Embryonic facial prominence (tissue), 1 donor: ENCODE data around the gene IMPA2.

ENCODE experiments used
- DNase-seq: peaks from one replicate; pipeline ENCODE4 v3.0.0-alpha.2; 2016; ENCODE audit errors: extremely low spot score

Gene IMPA2

DNA sequence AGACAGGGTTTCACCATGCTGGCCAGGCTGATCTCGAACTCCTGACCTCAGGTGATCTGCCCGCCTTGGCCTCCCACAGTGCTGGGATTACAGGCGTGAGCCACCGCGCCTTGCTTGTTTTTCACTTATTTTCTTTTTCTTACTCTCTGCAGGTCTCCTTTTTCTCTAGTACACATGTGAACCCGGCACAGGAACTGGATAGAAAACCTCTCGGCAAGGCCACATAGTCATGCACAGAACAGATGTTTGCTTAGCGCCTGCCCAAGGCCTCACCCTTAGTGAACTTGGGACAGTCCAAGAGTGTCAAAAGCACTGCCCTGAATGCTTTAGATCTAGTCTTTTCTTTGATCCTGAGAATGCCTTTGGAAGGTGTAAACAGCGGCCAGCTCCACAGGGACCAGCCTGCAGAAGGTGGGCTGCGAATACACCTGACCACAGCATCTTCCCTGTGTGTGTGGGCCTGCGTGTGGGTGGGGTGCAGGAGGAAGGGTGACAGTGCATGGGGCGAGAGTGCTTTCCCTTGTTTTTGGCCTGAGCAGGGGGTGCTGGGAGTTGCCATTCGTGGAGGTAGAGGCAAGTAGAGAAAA, 27.0 kb downstream of the IMPA2 start:
- DNase-seq = no peak

DNA sequence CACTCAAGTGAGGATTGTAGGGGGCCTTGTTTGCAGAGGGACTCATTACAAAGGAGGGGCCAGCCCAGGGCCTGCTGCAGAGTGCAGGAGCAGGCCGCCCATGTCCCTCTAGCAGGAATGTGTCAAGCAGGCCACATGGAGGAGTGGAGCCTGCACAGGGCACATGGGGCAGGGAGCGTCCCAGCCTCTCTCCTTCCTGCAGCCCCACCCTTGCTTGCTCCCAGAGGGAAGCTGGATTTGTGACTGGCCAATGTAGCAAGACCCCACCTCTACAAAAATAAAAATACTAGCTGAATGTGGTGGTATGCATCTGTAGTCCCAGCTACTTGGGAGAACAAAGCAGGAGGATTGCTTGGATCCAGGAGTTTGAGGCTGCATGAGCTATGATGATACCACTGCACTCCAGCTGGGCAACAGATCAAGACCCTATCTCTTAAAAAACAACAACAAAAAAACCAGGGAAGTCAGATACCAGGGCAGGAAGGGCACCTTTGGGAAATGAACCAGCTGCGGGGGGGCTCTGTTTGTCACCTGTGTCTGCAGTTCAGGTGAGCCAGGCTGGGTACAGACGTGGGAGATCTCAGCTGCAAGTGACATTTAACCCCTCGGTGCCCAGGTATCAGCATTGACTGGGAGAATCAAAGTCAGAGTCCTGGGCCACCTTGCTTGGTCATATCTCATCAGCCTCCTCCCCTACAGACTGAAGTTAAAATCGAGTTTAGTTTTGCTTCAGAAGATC, 27.7 kb downstream of the IMPA2 start:
- no peak for DNase-seq

DNA sequence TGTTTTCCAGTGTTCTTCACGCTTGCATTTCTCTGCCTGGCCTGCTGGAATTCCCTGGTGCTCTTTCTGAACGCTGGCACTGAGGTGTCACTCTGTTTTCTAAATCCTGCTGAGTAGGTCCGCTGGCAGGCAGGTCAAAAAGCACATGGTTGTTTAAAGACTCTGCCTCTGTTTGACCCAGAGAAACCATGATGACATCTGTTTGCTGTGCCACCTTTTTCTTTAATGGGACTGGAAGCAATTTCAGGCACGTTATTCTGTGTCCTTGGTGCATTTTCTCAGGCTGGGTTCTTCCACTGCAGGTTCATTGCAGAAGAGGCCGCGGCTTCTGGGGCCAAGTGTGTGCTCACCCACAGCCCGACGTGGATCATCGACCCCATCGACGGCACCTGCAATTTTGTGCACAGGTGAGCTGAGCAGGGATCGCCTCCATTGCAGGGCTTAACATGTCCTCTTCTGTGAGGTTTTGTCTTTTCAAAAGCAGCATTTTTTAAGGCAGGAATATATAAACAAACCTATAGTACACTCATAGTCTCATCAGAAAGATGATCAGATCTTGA, 28.4 kb downstream of the IMPA2 start:
- no peak for DNase-seq

DNA sequence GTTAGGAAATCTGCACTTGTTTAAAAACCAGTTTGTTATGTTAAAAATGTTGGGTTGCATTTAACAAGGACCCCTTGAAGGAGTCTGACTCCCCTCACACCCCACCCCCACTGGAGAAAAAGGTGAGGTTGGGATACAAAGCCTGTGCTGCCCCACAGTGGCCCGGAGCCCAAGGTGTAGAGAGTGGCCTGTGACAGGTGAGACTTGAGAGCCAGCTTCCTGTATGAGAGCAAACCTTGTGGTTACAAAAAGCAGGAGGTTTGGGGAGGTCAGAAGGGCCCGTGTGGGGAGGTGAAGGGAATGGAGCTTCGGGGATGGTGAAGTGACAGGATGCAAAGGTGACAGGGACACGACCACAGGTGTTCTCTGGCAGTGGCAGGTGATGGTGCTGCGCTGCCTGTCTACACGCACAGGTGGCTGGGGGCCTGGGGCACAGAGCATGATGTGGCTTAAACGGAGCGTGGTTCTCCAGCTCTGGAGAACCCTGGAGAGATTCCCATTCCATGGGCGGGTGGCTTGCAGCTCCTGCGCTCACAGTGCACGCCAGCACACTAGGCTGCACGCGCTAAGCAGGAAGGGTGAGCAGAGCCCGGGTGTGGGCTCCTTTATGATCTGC, 29.0 kb downstream of the IMPA2 start:
- no peak for DNase-seq

DNA sequence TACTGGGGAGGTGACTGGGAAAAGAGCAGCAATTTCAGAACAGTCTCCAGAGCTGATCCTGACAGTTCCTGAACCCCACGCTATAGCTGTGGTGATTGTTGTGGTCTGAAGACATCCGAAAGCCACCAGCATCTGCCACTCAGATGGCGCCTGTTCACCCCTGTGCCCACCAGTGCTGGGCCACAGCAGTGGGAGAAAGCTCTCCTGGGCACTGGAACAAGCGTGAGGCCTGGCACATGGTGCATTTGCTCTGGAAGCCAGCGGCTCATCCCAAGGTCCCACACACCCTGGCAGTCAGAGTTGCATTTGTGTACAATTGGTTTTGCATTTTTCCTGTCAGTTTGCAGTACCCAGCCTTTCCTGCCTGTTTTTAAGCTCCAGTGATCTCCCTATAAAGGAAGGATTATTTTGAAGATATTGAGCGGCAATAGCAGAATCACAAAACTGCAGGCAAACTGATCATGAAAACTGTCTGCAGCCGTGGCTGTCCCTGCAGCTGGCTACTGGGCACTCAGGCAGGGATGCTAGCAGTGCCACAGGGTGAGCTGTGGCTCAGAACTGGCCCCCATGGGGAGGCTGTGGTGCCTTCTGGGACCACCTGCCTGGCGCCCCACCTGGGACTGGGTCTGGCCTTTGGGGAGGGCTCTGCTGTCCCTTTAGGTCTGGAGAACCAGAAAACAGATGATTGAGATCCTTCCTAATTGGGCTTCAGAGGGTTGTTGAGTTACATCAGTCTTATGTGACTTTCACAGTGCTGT, 30.1 kb downstream of the IMPA2 start:
- DNase-seq = no peak

DNA sequence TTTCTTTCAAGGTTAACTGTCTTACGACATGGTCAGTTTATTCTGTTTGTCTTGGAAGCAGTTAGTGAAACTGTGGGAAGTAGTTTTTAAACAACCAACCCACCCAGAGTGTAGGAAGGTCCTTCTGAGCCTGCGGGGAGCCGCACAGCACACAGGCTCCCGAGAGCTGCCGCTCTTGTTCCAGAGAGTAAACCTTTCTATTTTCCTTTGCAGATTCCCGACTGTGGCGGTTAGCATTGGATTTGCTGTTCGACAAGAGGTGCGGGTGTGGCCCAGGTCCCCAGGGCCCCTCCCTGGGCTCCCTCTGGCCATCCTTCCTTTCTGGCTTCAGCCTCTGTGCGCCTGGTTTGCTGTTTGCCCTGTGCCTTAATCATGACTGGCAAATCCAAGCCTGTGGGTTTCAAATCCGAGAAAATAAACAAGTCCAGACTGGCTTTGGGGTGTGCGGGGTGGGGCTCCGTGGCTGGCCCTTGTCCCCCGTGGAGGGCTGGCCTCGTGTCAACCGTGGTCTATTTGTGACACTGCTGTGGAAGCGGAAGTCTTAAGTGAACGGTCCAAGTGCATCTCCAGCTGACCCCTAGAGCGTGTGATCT, 30.7 kb downstream of the IMPA2 start:
- DNase-seq = no peak

DNA sequence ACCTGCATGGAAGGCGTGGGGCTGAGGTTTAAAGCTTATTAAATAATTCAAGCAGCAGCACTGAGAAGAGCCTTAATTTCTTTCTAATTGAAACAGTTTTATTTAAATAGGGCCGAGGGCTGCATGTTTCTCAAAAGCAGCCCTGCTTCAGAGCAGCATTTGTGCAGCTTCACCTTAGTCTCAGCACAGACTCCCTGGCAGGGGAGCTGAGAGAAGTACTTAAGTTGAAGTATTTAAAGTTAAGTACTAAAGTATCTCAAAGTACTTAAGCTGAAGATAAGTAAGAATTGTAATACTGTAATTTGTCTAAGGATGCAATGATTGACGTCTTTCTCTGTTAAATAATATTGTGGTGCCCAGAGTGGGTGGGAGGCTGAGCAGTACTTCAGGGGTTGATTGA, 31.4 kb downstream of the IMPA2 start:
- DNase-seq = no peak

DNA sequence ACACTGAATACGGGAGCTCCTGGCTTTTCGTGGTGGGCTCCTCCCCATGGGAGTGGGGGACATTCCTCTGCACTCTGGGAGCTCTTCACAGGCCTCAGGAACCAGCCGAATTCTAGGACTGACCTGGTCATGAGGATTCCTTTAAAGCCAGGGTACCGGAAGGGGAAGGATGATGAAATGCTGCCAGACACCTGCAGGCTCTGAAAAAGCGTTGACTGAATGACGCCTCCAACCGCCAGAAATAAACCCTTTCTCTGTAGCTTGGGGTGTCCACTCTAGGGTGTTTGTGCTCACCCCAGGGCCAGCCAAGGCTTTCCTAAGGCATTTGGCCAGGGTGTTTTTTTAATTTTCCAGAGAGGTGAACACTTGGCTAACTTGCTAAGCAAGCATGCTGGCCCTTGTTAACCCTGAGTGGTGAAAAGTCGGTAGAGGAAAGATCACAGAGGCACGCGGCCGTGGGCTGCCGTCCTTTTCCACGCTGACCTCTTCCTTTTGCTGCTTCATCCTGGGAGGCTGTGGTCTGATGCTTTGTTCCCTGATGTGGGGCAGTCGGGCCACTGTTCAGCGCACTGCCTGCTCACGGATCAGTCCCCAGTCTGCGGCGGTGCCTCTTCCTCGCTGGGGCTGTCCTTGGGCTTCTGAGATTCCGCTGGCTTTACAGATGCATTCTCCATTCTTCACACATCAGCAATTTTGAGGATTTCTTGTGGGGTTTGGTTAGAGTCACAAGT, 32.0 kb downstream of the IMPA2 start:
- DNase-seq = no peak

DNA sequence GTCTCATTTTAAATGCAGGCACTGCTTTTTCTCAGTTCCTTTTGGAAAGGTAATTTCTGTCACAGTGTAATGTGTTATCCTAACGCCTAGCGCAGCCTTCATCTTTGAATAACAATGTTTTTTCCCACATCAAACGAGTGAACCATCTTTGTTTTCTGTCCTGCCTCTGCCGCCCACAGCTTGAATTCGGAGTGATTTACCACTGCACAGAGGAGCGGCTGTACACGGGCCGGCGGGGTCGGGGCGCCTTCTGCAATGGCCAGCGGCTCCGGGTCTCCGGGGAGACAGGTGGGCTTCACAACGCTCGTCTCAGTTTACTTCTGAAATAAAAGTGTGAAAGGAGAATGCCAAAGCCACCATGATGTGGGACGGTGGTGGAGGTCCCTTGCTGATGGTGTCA, 32.8 kb downstream of the IMPA2 start:
- no peak for DNase-seq

DNA sequence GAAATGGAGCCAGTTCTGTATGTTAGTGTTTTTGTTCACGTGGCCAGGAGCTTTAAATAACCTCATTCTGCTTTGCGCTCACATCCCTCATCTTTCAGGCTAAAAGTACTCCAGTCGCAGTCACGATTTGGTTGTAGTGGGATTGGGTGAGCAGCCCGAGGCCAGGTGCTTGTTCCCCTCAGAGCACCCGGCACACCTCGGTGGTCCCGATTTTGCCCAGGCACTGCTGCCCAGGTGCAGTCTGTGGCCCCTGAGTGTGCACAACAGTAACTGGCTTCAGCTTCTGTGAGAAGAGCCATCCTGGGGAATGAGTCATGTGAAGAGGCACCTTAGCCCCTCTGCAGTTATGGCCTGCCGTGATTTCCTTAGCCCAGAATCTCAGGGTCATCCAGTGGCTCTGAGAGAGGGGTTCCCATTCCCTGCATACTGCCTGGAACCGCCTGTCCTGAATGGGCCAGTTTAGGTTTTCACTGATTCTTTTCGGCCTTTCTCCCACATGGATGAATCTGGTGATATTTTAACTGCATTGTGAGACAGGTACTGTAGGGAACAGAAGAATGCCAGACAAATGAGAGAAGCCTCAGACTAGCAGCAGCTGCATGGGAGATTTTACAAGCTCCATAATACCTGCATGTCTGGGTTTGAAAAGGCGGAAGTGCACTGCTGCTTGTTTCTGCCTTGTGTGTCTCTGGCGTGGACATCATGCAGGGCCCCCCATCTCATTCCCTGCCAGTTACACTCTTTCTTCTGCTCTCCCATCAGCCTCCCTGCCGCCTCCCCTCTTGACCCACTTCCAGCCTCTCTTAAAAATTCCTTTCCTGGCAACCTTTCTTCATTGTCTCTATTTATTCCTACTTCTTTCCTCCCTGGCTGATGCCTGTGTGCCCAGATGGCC, 33.5 kb downstream of the IMPA2 start:
- DNase-seq = no peak

DNA sequence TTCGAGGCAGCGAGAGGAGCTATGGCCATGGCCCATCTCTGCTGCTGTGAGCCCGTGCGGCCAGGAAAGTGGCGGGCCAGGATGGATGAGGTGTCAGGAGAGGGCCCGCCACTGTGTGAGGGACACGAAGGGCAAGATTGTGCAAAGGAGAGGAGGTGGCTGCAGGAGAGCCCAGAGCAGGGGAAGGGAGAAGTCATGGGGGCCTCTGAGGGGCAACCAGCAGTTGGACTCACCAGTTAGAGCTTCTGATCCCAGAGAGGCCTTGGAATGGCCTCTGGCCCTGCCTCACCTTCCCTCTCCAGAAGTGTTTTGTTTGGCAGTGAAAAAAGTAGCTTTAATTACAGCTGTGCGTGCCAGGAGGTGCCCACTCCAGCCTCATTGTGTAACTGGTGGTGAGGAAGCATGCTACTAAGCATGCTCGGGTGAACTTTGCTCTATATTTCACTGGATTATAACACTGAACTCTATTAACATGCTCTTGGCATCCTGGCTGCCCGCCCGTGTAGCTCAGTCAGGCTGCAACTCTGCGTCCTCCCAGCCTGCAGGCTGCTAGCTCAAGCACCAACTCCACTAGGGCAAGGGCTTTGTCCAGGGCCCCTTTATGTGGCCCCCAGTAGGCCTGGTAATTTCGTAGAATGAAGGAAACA, 34.2 kb downstream of the IMPA2 start:
- DNase-seq = no peak

DNA sequence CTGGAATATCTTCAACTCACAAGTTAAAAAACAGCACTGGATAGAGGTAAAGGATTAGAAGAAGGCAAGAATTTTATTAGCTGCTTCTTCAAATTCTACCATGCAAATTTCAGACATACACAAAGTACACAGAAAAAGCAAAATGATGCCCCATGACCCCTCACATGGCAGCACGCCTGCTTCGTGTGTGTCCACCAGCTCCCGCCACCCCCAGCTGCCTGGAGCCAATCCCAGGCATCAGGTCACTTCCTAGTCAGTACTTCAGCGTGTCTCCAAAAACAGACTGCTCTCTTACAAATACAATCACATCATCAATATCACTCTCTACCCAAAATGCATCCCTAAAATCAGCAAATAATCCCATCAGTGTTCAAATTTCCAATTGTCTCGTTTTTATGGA, 35.8 kb downstream of the IMPA2 start:
- DNase-seq = no peak

DNA sequence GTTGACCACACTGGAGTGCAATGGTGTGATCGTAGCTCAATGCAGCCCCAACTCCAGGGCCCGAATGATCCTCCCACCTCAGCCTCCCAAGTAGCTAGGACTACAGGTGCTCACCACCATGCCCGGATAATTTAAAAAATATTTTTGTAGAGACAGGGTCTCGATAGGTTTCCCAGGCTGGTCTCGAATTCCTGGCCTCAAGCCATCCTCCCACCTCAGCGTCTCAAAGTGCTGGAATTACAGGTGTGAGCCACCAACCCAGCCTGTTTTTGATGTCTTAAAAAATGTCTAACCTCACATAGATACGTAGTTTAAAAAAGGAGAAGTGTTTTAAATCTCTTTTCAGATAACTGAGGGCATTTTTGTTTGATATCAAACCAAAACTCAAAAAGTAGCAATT, 37.6 kb downstream of the IMPA2 start:
- no peak for DNase-seq

DNA sequence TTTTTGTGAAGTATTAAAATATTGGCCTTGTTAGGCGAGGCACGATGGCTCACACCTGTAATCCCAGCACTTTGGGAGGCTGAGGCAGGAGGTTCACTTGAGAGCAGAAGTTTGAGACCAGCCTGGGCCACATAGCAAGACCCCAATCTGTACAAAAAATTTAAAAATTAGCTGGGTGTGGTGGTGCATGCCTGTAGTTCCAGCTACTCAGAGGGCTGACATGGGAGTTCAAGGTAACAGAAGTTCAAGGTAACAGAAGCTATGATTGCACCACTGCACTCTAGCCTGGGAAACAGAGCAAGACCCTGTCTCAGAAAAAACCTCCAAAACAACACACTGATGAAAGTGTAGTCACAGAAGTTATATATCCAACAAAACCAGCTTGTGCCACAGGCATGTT, 39.8 kb downstream of the IMPA2 start:
- no peak for DNase-seq

DNA sequence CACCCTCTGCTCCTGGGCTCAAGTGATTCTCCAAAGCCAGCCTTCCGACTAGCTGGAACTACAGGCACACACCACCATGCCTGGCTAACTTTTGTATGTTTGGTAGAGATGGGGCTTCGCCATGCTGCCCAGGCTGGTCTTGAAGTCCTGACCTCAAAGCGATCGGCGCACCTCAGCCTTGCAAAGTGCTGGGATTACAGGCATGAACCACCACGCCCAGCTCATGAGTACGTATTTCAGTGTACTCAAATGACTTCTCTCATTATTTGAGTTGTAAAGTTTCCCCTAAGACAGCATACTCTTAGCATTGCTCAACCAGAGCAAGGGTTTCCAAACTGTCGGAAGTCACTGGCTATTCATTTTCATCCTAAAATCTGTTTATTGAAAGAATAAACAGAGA, 40.3 kb downstream of the IMPA2 start:
- DNase-seq = no peak

DNA sequence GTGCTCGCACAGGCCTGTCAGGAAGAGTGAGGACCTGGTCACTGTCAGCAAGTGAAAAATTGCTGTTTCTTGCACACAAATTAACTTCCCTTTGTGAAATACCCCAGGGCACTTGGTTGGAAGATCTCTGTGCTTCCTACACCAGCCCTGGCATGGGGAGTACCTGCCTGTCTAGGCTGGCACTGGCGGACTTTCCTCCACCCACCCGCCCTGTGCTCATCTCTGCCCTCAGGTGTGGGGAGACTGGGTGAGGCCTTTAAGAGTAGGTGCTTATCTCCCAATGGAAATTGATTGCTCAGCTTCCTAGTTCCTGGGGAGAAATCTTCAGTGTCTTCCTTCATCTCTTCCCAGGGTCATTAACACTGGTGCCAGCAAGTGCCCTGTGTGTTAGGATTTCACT, 42.1 kb downstream of the IMPA2 start:
- DNase-seq = no peak

DNA sequence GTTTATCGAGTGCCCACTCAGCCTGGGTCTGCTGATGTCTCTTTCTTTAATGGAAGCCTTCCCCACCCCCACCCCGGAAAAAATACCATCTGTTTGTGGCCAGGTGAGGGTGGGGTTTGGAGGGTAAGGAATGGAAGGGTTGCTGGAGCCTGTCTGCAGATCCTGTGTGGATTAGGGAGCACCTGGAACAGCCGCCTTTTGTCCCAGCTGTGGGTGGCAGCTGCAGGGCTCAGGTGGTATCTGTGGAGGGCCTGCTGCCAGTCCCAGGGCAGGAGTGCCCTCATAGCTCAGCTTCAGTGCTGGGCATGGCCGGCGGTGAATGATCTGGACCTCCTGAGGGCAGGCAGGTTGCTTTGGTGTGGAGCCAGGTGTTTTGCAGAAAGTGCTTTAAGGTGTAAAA, 45.3 kb downstream of the IMPA2 start:
- no peak for DNase-seq

DNA sequence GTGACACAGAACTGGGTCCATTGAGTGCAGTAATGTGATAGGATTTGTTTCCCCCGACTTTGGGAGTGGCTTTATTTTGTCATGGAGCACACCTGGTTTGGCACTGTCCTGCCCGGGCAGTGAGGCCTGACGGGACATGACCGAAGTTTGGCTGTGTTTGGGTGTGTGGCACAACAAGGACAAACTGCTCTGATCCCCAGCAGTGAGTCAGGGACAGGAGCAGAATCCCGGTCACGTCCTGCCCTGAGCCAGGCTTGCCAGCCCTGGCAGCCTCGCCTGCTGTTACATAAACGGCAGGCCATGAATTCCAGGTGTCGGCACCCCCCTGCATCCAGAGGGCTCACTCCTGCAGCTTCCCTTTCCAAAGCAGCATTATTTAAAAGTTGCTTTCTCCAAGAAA, 45.7 kb downstream of the IMPA2 start:
- no peak for DNase-seq

DNA sequence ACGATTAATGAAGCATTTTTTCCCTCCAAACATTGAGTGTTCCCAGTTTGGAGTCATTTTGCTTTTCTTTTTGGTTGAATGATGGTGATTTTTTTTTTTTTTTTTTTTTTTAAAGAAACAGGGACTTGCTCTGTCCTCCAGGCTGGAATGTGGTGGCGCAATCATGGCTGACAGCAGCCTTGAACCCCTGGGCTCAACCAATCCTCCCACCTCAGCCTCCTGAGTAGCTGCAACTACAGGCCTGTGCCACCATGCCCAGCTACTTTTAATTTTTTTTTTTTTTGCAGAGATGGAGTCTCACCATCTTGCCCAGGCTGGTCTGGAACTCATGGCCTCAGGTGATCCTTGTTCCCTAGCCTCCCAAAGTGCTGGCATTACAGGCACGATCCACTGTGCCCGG, 46.2 kb downstream of the IMPA2 start:
- DNase-seq = no peak
